ENCODE measurements around the gene OLFML2A.

- no peak for TF ChIP-seq CTCF (IDR thresholded peaks at IDR 0.05; ENCODE audit: low read depth, low read length)
- TF ChIP-seq EZH2phosphoT487 (IDR thresholded peaks at IDR 0.05; ENCODE audit: low read depth) = no peak
Observed at GRCh38 chr9:124768750-124769548, 8.0 kb upstream of the OLFML2A start.
